ENCODE measurements around the gene NAP1L5.

The NAP1L5 gene

DNA sequence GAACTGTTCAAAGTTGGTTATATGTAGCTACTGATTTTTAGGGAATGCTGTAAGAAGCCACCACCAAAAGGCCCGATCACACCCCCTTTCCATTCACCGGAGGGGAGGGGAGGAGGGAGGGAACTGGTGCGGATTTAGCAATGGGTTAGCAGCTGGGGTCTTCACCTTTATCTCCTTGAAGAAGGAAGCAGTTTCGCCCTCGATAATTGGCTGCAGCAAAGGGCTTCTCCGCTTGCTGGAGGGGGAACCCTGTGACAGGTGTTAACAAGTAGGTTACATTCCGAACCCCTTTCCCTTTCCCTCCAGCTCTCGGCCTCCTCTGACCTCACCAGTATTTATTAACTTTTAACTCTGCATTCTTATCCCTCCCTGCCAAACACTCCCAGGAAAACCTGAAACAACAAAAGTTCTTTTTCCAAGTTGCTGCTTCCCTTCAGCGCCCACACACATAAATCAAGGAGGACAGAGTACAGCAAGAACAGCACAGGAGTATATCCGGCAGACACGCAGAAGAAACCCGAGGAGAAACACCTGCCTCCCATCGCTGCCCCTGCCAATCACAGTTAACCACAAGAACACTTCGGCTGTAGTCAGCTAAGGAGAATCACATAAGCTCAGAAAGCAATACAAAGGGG lies 39.8 kb upstream of the NAP1L5 start:
- no peak for TF ChIP-seq CTCF (conservative IDR thresholded peaks at IDR 0.05; ENCODE audit: low read length)
- TF ChIP-seq EZH2phosphoT487 (IDR thresholded peaks at IDR 0.05; ENCODE audit: borderline replicate concordance) = no peak
- no peak overlapping the region for H3K9ac ChIP-seq (ENCODE audit: low read depth, low read length, poor library complexity, severe bottlenecking)
- no peaks in the 10 kb centered on the region for H4K20me1 ChIP-seq (ENCODE audit: insufficient read depth, low read length, poor library complexity, severe bottlenecking)
- H3K79me2 ChIP-seq (ENCODE audit: insufficient read depth, low read length) = no peaks in the 10 kb centered on the region
- no peak overlapping the region for H3K4me3 ChIP-seq (ENCODE audit: low read length, poor library complexity, severe bottlenecking)
- no peaks in the 10 kb centered on the region for H3K9me3 ChIP-seq (ENCODE audit: insufficient read depth, low read depth, low read length)
- H2AFZ ChIP-seq (ENCODE audit: low read length) = no peak overlapping the region
- no peaks in the 10 kb centered on the region for H3F3A ChIP-seq (ENCODE audit: low read depth)
- H3K27me3 ChIP-seq (ENCODE audit: insufficient read depth, low read length, poor library complexity, severe bottlenecking) = no peaks in the 10 kb centered on the region
- H3K9me2 ChIP-seq (replicated peaks; ENCODE audit: low read depth, low read length) = no peaks in the 10 kb centered on the region
- peaks cover 8% of the 10 kb centered on the region for H3K4me1 ChIP-seq (ENCODE audit: insufficient read depth, low read length, poor library complexity, severe bottlenecking)
- H3K36me3 ChIP-seq (ENCODE audit: insufficient read depth, low read length) = peaks cover 15% of the 10 kb centered on the region; the same call in 1 of the 2 replicates
- no peak overlapping the region for H3K4me2 ChIP-seq (ENCODE audit: low read depth, low read length, poor library complexity, severe bottlenecking)

DNA sequence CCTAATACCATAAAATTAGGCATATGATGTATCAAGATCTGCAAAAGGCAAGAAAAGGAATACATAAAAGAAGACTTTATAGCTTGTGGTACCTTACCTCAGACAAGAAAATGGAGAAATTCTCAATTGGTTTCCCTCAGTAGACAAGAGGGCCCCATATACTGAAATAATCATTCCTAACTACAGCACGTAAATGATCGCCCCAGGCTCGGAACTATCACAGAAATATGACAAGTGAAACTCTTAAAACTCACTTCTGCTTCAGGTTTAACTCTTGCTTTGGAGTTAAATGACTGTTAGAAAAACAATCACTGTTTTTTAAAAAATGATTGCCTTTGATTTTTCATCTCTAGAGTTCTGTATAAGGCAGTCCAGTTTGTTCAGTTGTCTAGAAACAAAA lies 38.6 kb upstream of the NAP1L5 start:
- Histone ChIP-seq H3K4me3 (ENCODE audit: low read length, poor library complexity, severe bottlenecking) (no peak overlapping the region), H3K4me1 (ENCODE audit: insufficient read depth, low read length, poor library complexity, severe bottlenecking) (no peaks in the 10 kb centered on the region), H3K79me2 (ENCODE audit: insufficient read depth, low read length) (no peaks in the 10 kb centered on the region), H3K4me2 (ENCODE audit: low read depth, low read length, poor library complexity, severe bottlenecking) (no peak overlapping the region), H3K36me3 (ENCODE audit: insufficient read depth, low read length) (peaks cover 19% of the 10 kb centered on the region; the same call in 1 of the 2 replicates), H3K9ac (ENCODE audit: low read depth, low read length, poor library complexity, severe bottlenecking) (no peak overlapping the region), H4K20me1 (ENCODE audit: insufficient read depth, low read length, poor library complexity, severe bottlenecking) (no peaks in the 10 kb centered on the region), H3K9me2 (replicated peaks; ENCODE audit: low read depth, low read length) (no peaks in the 10 kb centered on the region), H3K27me3 (ENCODE audit: insufficient read depth, low read length, poor library complexity, severe bottlenecking) (no peaks in the 10 kb centered on the region), H2AFZ (ENCODE audit: low read length) (no peak overlapping the region), H3F3A (ENCODE audit: low read depth) (no peaks in the 10 kb centered on the region), H3K9me3 (ENCODE audit: insufficient read depth, low read depth, low read length) (no peaks in the 10 kb centered on the region)
- TF ChIP-seq CTCF (conservative IDR thresholded peaks at IDR 0.05; ENCODE audit: low read length) = no peak
- TF ChIP-seq EZH2phosphoT487 (IDR thresholded peaks at IDR 0.05; ENCODE audit: borderline replicate concordance) = no peak

- no peak for TF ChIP-seq EZH2phosphoT487 (IDR thresholded peaks at IDR 0.05; ENCODE audit: borderline replicate concordance)
- no peak for TF ChIP-seq CTCF (conservative IDR thresholded peaks at IDR 0.05; ENCODE audit: low read length)
- H2AFZ ChIP-seq (ENCODE audit: low read length) = no peak overlapping the region
- H3K27me3 ChIP-seq (ENCODE audit: insufficient read depth, low read length, poor library complexity, severe bottlenecking) = no peaks in the 10 kb centered on the region
- H3K4me2 ChIP-seq (ENCODE audit: low read depth, low read length, poor library complexity, severe bottlenecking) = no peak overlapping the region
- no peaks in the 10 kb centered on the region for H3K9me2 ChIP-seq (replicated peaks; ENCODE audit: low read depth, low read length)
- peaks cover 5% of the 10 kb centered on the region for H3K4me1 ChIP-seq (ENCODE audit: insufficient read depth, low read length, poor library complexity, severe bottlenecking)
- no peaks in the 10 kb centered on the region for H3K9me3 ChIP-seq (ENCODE audit: insufficient read depth, low read depth, low read length)
- no peaks in the 10 kb centered on the region for H3F3A ChIP-seq (ENCODE audit: low read depth)
- no peaks in the 10 kb centered on the region for H3K79me2 ChIP-seq (ENCODE audit: insufficient read depth, low read length)
- no peak overlapping the region for H3K4me3 ChIP-seq (ENCODE audit: low read length, poor library complexity, severe bottlenecking)
- H4K20me1 ChIP-seq (ENCODE audit: insufficient read depth, low read length, poor library complexity, severe bottlenecking) = no peaks in the 10 kb centered on the region
- H3K9ac ChIP-seq (ENCODE audit: low read depth, low read length, poor library complexity, severe bottlenecking) = no peak overlapping the region
- H3K36me3 ChIP-seq (ENCODE audit: insufficient read depth, low read length) = peaks cover 24% of the 10 kb centered on the region; the same call in 1 of the 2 replicates
Measured at GRCh38 chr4:88735564-88735963, 37.9 kb upstream of the NAP1L5 start.
